HG03139 (cell line): ENCODE results near the gene LENG8.

Source experiments
- ATAC-seq: cut with Tn5 transposase; IDR thresholded peaks from one replicate; pipeline ENCODE4 v1.9.1; 2021; ENCODE audit not compliant: unreplicated experiment

Gene LENG8

DNA sequence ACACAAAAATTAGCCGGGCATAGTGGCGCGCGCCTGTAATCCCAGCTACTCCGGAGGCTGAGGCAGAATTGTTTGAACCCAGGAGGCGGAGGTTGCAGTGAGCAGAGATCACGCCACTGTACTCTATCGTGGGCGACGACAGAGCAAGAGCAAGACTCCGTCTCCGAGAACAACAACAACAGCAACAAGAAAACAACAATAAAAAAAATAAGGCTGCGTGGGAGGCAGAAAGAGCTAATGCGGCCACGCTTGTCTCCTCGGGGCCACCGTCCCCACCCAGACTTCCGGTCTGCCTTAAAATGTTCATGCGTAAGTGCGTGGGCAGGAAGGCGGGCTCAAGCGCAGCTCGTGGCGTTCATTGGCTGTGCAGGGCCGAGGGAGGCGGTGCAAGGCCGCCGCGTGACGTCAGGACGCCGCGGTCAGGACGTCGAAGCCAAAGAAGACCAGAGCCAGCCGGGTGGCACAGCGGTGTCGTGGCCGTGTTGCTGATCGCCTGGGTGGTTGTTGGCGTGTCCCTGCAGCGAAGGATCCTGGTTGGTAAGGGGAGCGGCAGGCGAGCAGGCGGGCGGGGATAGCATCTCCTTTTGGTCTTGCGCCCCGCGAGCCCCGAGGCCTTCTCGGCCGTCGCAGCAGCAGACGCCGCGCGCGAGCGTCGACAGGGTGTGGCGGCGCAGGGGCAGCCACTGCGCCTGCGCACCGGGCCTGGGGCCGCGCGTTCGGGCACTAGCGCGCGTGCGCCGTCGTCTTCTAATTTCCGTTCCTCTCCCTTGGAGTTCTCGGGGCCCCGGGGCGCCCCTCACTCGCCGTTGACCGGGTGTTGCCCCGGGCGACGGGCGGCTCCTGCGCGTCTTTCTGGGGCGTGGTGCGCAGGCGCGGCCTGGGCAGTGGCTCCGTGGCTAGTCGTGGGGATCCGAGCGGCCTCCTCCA, at the start of gene LENG8:
TSS of gene LENG8 (plus strand) at position 426 of the 927 bp plus-strand sequence. CDS start 2,146 bp downstream, outside the sequence.
- peak; percentile 85 for ATAC-seq

DNA sequence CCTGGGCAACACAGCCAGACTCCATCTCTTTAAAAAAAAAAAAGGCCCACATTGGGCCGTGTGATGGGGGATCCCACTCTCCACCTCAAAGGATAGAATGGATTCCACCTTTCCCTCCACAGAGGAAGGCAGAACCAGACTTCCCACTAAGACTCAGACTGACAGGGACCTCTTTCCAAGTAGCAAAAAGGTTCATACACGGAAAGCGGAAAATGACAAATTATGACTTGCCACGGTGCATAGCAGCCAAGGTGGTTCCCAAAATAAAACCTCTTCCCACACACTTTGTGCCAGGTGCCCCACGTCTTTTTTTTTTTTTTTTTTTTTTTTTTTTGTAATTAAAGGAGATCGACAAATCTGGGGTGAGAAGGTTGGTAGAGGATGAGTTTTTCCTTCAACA, 48.1 kb upstream of the LENG8 start:
- no peak for ATAC-seq

GRCh38 chr19:54403054-54403453, 45.9 kb upstream of the LENG8 start:
- no peak for ATAC-seq

- ATAC-seq, result no peak
These were observed 43.4 kb upstream of the LENG8 start for GRCh38 chr19:54405628-54406027.

GRCh38 chr19:54407780-54408179, 41.2 kb upstream of the LENG8 start:
- no peak for ATAC-seq

DNA sequence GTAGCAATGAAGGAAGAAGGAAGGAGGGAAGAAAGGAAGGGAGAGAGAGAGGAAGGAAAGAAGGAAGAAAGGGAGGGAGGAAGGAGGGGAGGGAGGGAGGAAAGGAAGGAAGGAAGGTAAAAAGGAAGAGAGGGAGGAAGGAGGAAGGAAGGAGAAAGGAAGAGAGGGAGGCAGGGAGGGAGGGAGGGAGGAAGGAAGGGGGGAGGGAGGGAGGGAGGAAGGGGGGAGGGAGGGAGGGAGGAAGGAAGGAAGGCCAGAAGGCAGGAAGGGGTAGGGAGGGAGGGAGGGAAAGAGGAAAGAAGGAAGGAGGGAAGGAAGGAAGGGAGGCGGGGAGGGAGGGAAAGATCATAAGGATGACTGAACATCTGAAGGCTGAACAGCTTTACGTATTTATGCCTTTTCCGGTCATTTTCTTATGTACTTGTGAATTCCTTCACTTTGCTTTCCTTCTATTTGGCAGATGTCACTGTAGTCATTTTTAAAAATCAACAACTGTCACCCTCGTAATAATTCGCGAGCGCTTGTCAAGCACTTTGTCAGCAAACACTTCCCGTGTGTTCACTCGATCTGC, 40.5 kb upstream of the LENG8 start:
- no peak for ATAC-seq

DNA sequence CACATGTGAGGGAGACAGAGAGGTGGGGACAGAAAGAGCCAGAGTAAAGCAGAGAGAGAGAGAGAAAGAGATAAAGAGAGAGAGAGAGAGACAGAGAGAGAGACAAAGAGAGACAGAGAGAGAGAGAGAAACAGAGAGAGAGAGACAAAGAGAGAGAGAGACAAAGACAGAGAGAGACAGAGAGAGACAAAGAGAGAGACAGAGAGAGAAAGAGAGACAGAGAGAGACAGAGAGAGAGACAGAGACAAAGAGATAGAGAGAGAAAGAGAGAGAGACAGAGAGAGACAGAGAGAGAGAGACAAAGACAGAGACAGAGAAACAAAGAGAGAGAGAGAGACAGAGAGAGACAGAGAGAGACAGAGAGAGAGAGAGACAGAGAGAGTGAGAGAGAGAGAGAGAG, 38.0 kb upstream of the LENG8 start:
- ATAC-seq, result no peak

DNA sequence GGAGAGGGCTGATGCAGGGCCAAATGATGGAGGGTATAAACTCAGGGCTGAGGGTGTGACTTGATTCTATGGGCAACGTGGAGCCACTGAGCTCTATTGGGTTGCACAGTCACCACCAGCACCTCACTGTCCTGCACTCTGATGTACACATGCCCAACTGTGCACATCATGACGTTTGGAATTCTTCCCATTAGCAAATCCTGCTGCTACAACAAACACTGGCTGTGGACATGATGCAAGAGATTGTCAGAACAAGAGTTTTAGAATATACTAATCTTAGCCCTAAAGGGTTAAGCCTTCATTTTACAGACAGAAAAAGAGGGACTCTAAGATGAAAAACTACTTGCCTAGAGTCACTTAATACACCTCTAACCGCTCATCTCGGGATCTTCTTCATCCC, 36.1 kb upstream of the LENG8 start:
- ATAC-seq, result no peak

- no peak for ATAC-seq
These were observed 34.8 kb upstream of the LENG8 start for GRCh38 chr19:54414156-54414555.

- no peak for ATAC-seq
These were observed 33.6 kb upstream of the LENG8 start, which contains the start of gene TTYH1 for GRCh38 chr19:54415208-54415900. Gene TTYH1, plus strand, starts transcription at chr19:54415464. Its CDS starts 89 bp downstream, at chr19:54415553.

GRCh38 chr19:54415901-54416673, 32.9 kb upstream of the LENG8 start:
- no peak for ATAC-seq

- ATAC-seq, result no peak
These were observed 32.1 kb upstream of the LENG8 start for GRCh38 chr19:54416695-54417491.

DNA sequence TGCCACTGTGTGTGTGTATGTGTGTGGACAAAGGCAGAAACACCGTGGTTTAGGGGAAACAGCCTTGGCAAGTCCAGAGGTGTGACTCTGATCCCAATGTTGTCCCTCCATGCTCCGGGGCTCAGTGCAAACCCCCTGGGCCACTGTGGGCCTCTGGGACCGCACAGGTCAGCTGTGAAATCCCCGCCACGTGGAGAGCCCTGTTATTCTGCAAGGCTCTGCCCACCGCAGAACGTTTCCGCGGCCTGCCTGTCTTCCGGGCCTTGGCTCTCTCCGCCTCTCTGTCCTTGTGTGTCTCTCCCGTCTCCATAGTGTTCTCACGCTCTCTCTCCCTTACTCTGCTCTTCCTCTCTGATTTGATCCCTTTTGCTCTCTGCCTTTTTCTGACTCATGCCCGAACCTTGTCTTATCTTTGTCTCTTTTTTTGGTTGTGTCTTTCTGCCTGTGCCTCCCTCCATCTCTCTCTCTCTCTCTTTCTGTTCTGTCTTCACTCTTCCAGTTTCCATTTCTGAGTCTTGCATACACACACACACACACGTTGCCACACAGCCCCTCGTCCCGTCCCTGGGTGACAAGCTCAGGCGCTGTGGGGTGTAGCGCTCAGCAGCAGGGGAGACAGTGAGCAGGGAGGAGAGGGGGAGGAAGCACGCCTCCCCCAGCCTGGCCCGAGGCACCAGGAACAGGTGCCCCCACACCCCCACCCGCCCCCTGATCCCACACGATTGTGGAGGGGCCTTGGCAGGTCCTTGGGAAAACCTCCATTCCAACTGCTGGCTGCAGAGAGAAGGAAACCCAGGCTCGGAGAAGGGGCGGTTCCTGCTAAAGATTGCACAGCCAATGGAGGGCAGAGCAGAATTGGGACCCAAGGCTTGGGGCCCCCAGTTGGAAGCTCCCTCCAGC, 30.7 kb upstream of the LENG8 start:
- ATAC-seq, result no peak

DNA sequence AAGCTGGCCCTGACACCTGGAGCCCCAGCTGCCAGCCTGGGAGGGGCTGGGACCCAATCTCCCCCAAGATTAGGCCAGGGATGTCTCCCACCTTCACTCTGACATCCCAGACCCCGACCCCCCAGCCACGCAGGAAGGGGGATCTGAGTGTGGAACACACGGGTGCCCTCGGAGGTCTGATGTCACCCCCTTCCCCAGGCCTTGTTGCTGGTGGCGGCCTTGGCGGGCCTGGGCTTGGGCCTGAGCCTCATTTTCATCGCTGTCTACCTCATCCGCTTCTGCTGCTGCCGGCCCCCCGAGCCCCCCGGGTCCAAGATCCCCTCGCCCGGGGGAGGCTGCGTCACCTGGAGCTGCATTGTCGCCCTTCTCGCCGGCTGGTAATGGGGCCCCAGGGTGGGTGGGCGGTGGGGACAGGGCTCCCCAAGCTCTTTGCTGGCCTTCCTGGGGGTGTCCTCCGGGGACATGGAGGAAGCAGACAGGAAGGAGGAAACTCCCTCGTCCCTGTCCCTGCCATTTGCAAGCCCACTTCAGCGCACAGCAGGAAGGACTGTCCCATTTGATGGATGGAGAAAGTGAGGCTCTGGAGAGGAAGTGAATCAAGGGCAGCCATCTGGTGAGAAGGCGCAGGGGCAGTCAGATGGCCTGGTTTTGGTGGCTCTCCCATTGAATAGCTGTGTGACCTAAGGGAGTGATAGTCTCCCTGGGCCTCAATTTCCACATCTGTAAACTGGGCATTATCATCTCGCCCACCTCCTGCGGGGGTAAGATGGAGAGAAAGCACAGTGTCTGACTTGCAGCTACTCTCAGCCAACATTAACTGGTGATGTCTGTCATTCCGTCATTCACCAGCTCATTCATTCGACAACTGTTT, 29.8 kb upstream of the LENG8 start:
- no peak for ATAC-seq

GRCh38 chr19:54420068-54420382, 29.0 kb upstream of the LENG8 start:
- no peak for ATAC-seq

DNA sequence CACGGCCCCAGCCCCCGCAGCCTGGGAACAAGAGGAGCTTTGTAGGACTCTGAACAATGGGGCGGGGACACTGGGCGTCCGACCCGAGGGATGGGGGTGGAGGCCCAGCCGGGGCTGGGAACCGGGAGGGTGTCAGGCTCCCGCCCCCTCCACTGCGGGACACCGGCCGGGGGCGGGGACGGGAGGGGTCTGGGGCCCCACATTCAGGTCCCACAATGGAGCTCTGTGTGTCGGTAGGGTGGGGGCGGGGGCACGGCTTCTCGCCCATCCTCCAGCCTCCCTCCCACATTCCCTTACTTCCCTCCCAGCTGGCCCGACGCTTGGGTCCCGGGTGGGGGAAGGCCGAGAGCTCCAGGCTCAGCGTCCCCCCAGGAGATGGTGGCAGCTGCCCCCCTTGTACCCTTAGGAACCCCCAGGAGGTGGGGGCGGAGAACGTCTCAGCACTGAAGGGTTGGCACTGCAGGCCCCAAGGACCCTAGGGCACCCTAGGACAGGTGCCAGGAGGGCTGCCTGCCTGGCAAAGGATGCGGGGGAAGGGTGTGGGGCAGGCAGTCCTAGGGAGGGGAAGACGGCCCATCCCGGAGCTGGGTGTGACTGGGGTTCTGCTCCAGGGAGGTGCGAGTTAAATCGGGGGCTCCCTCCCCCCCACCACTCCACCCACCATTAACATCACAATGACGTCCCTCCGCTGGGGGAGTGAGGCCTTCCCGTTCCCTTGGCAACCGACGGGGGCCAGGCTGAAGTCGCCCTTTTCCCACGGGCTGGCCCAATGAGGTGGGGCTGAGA, 28.4 kb upstream of the LENG8 start:
- no peak for ATAC-seq

DNA sequence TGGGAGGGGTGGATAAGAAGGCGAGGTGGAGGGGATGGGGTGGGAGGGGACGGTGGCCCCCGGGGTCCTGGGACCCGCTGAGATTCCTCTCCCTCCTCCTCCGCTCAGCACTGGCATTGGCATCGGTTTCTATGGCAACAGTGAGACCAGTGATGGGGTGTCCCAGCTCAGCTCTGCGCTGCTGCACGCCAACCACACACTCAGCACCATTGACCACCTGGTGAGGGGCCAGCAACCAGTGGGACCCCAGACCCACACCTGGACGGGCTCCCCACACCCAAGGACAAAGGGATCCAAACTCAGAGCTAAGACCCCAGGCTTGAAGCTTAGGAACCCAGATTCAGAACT, 27.9 kb upstream of the LENG8 start:
- ATAC-seq, result no peak

GRCh38 chr19:54421521-54421920, 27.5 kb upstream of the LENG8 start:
- no peak for ATAC-seq
